ENCODE data around the gene IGF2R.

IGF2R gene

GRCh38 chr6:160050022-160050421 is 81.1 kb downstream of the IGF2R start:
- DNase-seq: no peak

DNA sequence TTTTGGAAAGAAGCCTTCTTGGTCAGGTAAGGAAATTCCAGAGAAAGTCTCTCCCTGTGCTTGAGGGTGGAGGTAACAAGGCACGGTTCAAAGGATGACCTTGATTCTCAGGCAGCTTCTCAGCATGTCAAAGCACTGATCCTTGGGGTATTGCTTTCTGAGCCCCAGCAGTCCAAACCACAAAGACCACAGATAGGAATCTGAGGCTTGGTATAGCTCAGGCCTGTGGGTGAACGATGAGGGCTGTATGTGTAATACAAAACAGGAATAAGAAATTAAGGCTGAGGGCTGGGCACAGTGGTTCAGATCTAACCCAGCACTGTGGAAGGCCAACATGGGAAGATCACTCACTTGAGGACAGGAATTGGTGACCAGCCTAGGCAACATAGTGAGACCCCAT is 82.5 kb downstream of the IGF2R start:
- DNase-seq: no peak

GRCh38 chr6:160054271-160054670 is 85.4 kb downstream of the IGF2R start:
- no peak for DNase-seq

DNA sequence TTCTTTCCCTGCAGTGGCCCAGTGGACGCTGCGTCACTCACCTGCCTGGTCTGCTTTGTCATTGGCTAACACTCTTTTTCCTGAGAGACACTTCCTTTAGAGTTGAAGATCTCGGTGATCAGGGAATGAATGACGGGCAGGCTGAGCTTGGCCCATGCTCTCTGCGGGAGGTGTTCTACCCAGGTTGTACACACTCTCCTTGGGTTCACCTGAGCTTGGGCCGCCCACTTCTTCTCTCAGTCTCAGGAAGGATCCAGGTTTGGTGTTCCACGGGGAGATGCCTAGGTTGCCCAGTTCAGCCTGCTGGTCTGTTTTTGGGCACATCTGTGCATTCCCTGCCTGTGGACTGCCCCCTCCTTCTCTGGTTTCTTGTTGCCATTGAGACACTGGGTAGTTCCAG is 86.0 kb downstream of the IGF2R start:
- no peak for DNase-seq

- DNase-seq: no peak
These were observed 86.5 kb downstream of the IGF2R start for GRCh38 chr6:160055378-160055777.

DNA sequence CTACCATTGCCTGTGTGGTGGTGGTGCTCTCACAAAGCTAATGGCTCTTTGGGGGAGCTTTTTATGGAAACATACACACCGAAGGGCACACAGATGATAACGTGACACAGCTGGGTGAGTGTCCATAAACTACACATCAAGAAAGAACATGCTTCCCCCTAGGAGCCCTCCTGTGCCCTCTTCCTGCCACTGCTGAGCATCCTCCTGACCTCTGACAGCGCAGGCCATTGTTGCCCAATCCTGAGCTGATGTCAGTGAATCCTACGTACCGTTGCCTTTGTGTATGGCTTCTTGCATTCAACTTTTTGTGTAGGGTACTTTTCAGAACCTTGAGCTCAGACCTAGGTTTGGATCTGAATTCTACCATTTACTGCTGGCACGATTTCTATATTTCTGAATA is 86.9 kb downstream of the IGF2R start:
- DNase-seq: peak; percentile 20 to 34 (median 29)

- DNase-seq: no peak
These were observed 88.2 kb downstream of the IGF2R start for GRCh38 chr6:160057080-160057479.

DNA sequence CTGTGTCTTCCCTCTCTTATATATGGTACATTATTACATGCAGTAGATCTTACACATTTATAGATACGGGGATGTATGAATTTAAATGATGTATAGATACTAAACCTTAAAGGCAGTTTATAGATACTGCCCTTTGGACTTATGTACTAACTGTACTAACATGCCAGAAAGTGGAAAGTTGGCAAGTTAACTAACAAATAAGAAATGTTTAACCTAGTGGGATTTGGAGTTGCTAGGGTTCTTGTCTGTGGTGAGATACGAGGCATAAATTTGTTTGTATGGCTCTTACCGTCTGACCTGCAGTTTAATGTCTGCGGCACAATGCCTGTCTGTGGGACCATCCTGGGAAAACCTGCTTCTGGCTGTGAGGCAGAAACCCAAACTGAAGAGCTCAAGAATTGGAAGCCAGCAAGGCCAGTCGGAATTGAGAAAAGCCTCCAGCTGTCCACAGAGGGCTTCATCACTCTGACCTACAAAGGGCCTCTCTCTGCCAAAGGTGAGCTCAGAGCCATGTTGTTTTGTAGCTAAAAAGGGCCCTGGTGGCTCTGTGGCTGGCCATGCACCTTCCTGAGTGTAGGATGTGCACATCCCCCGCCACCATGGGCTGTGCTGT is 89.8 kb downstream of the IGF2R start:
- no peak for DNase-seq

GRCh38 chr6:160060221-160060620 is 91.3 kb downstream of the IGF2R start:
- no peak for DNase-seq

- no peak for DNase-seq
These were observed 92.1 kb downstream of the IGF2R start for GRCh38 chr6:160060920-160061447.

- DNase-seq: no peak
These were observed 95.0 kb downstream of the IGF2R start for GRCh38 chr6:160063771-160064413.

DNA sequence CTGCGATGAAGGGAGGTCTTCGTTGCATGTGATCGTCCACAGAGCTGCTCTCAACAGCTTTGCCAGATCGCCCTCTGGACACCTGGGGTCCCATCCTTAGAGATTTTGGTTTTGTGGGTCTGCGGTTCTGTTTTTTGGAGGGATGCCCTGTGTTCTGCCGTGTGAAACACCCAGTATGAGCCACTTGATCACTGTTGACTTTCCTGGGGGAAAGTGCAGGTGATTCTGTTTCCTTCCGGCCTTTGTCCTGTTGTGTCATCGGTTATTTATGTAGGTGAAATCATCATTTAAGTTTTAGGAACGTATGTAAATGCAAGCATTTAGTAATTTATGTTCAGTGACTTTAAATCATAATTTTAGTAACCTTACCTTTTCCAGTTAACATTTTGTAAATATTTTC is 96.3 kb downstream of the IGF2R start:
- no peak for DNase-seq

- no peak for DNase-seq
These were observed 98.7 kb downstream of the IGF2R start for GRCh38 chr6:160067564-160067963.

GRCh38 chr6:160068346-160068745 is 99.5 kb downstream of the IGF2R start:
- DNase-seq: no peak

- DNase-seq: no peak
These were observed 100.2 kb downstream of the IGF2R start for GRCh38 chr6:160069050-160069454.

DNA sequence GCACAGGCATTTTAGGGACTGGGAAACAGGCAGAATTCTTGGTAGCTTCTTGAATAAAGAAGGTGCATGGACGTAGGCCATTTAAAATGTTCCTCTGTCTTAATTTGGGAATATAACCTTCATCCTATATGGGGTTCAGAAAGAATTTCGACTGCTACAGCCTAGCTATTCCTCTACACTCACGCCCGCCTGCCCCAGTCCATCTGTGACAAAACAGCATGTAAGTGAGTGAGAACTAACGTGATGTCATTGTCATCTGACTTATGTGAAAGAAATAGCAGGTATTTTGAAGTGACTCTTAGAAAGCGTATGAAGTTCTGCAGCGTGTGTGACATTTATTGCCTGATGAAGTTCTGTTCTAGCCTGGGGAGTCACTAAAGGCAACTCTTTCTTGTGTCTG is 100.6 kb downstream of the IGF2R start:
- no peak for DNase-seq

- DNase-seq: no peak
These were observed 101.5 kb downstream of the IGF2R start for GRCh38 chr6:160070427-160070826.

GRCh38 chr6:160070831-160071230 is 101.9 kb downstream of the IGF2R start:
- no peak for DNase-seq

- peak in 1 of 3 donors; percentile 9 for DNase-seq
These were observed 103.2 kb downstream of the IGF2R start for GRCh38 chr6:160071805-160072690.

DNA sequence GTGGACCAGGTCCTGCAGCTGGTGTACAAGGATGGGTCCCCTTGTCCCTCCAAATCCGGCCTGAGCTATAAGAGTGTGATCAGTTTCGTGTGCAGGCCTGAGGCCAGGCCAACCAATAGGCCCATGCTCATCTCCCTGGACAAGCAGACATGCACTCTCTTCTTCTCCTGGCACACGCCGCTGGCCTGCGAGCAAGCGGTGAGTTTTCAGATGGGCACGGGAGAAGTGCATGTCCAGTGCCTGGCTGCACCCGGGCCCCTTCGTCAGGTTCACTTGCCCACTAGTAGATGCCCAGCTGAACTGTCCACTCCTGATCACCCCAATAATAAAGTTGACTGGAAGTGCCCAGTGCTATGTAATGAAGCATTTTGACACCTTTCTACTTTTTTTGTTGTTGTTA is 104.4 kb downstream of the IGF2R start:
- no peak for DNase-seq

GRCh38 chr6:160076009-160076408 is 107.1 kb downstream of the IGF2R start:
- no peak for DNase-seq

GRCh38 chr6:160077024-160077423 is 108.1 kb downstream of the IGF2R start:
- DNase-seq: no peak

GRCh38 chr6:160077526-160077925 is 108.6 kb downstream of the IGF2R start:
- no peak for DNase-seq
